ENCODE results near the gene CHIC2. TPM values are rescaled to one million over a fixed set of nuclear protein-coding genes. Genes with fewer than 3 reads are reported as not detected.

Gene CHIC2
- total RNA-seq, 1 experiment from 2014 or later, result 10.8 TPM

DNA sequence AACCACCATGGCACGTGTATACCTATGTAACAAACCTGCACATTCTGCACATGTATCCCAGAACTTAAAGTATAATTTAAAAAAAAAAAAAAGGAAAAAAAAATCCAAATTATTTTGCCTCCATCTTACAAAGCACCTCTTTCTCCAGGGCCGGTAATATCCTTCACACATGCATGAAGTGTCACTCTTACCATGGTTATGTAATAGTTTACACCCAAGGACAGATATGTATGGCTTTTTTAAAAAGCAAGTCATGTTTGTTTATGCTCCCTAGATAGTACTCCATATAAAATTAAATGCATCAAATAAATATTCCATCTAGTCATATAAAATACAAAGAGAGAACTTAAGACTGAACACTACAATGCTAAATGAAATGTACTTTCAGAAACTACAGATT lies 22.5 kb downstream of the CHIC2 start:
- TF ChIP-seq ZBTB33 (IDR thresholded peaks at IDR 0.05; ENCODE audit: extremely low read depth, insufficient replicate concordance, low read length), result no peak
- TF ChIP-seq, protein P1, sequence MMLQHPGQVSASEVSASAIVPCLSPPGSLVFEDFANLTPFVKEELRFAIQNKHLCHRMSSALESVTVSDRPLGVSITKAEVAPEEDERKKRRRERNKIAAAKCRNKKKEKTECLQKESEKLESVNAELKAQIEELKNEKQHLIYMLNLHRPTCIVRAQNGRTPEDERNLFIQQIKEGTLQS (IDR thresholded peaks at IDR 0.05), result no peak
- TF ChIP-seq EGR1 (IDR thresholded peaks at IDR 0.05; ENCODE audit: low read depth), result no peak
- no peak for TF ChIP-seq CBX3 (IDR thresholded peaks at IDR 0.05; ENCODE audit: low read depth)
- TF ChIP-seq ZFX (IDR thresholded peaks at IDR 0.05), result no peak
- TF ChIP-seq RAD21 (IDR thresholded peaks at IDR 0.05; ENCODE audit: low read depth), result no peak
- TF ChIP-seq ZNF274 (IDR thresholded peaks at IDR 0.05; ENCODE audit: low read depth, low read length), result no peak
- no peak for TF ChIP-seq EZH2 (IDR thresholded peaks at IDR 0.05)
- no peak for TF ChIP-seq SP1 (IDR thresholded peaks at IDR 0.05; ENCODE audit: low read depth)
- no peak for TF ChIP-seq SIN3A (IDR thresholded peaks at IDR 0.05; ENCODE audit: low read depth)
- TF ChIP-seq POLR2AphosphoS5 (IDR thresholded peaks at IDR 0.05; ENCODE audit: low read depth, low read length), result no peak
- TF ChIP-seq ELF1 (IDR thresholded peaks at IDR 0.05; ENCODE audit: borderline replicate concordance, low read depth), result no peak
- TF ChIP-seq, protein P2, sequence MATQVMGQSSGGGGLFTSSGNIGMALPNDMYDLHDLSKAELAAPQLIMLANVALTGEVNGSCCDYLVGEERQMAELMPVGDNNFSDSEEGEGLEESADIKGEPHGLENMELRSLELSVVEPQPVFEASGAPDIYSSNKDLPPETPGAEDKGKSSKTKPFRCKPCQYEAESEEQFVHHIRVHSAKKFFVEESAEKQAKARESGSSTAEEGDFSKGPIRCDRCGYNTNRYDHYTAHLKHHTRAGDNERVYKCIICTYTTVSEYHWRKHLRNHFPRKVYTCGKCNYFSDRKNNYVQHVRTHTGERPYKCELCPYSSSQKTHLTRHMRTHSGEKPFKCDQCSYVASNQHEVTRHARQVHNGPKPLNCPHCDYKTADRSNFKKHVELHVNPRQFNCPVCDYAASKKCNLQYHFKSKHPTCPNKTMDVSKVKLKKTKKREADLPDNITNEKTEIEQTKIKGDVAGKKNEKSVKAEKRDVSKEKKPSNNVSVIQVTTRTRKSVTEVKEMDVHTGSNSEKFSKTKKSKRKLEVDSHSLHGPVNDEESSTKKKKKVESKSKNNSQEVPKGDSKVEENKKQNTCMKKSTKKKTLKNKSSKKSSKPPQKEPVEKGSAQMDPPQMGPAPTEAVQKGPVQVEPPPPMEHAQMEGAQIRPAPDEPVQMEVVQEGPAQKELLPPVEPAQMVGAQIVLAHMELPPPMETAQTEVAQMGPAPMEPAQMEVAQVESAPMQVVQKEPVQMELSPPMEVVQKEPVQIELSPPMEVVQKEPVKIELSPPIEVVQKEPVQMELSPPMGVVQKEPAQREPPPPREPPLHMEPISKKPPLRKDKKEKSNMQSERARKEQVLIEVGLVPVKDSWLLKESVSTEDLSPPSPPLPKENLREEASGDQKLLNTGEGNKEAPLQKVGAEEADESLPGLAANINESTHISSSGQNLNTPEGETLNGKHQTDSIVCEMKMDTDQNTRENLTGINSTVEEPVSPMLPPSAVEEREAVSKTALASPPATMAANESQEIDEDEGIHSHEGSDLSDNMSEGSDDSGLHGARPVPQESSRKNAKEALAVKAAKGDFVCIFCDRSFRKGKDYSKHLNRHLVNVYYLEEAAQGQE (IDR thresholded peaks at IDR 0.05; ENCODE audit: low read depth), result no peak
- no peaks in the 10 kb centered on the region for H3K4me1 ChIP-seq (ENCODE audit: control insufficient read depth in 1 of 2, insufficient read depth in 2 of 2, low read length in 2 of 2)
- ChIA-PET CTCF (no interaction called here), RAD21 (ENCODE audit: low non-redundant PET in 1 of 2, low total read pairs in 2 of 2, uncharacterized antibody in 2 of 2, unreplicated experiment in 2 of 2) (no interaction called here), POLR2A (no interaction called here)
- H3K27me3 ChIP-seq (ENCODE audit: insufficient read depth, low read length), result no peaks in the 10 kb centered on the region
- no TSS peak for BruUV-seq (replicated peaks)
- no peaks in the 10 kb centered on the region for H3K9me2 ChIP-seq (ENCODE audit: insufficient read depth)
- H3K9ac ChIP-seq (ENCODE audit: low read length), result no peak overlapping the region
- no peaks in the 10 kb centered on the region for H4K20me1 ChIP-seq (ENCODE audit: insufficient read depth)
- 0 out of 2 replicates have a peak, but pooled peaks cover 6% of the 10 kb centered on the region for H3K79me2 ChIP-seq (ENCODE audit: insufficient read depth, low read length)
- no peak overlapping the region for H3K4me2 ChIP-seq (ENCODE audit: low read length)
- no peak overlapping the region for H3K27ac ChIP-seq (ENCODE audit: low read depth, low read length)
- no peaks in the 10 kb centered on the region for H3K36me3 ChIP-seq (ENCODE audit: control insufficient read depth in 1 of 2, insufficient read depth in 2 of 2, low read length in 2 of 2)
- intact Hi-C loops (cut with micrococcal nuclease), result no loop called here
- H2AFZ ChIP-seq (ENCODE audit: low read depth, low read length, poor library complexity, severe bottlenecking), result no peak overlapping the region
- no peaks in the 10 kb centered on the region for H3K9me3 ChIP-seq (ENCODE audit: control insufficient read depth in 1 of 2, insufficient read depth in 1 of 2, low read depth in 1 of 2, low read length in 2 of 2)
- no peak overlapping the region for H3K4me3 ChIP-seq (replicated peaks in 1 of 2; ENCODE audit: low read depth in 1 of 2, low read length in 2 of 2)
- DNase-seq (ENCODE audit: low read depth, low spot score) (no peak), ATAC-seq (no peak)
